ES-I3 (cell line): ENCODE measurements around the gene MBNL1.
A peak's percentile ranks its signal among the peaks of the same experiment; 100 is the strongest.

Source experiments
- H3K36me3 ChIP-seq: 2 replicates; pipeline ENCODE4 v1.6.1; 2013; ENCODE audit warnings: mild to moderate bottlenecking, low read length, control low read depth, moderate library complexity; ENCODE audit not compliant: insufficient read depth
- H3K4me1 ChIP-seq: 2 replicates; pipeline ENCODE4 v1.6.1; 2013; ENCODE audit warnings: mild to moderate bottlenecking, control low read depth, low read length; ENCODE audit not compliant: insufficient read depth
- H3K9ac ChIP-seq: 2 replicates; pipeline ENCODE4 v1.6.1; 2013; ENCODE audit warnings: low read depth, mild to moderate bottlenecking, low read length, moderate library complexity
- H3K9me3 ChIP-seq: 2 replicates; pipeline ENCODE4 v1.6.1; 2013; ENCODE audit warnings: mild to moderate bottlenecking, low read length, moderate library complexity; ENCODE audit not compliant: control insufficient read depth, insufficient read depth

The MBNL1 gene, protein sequence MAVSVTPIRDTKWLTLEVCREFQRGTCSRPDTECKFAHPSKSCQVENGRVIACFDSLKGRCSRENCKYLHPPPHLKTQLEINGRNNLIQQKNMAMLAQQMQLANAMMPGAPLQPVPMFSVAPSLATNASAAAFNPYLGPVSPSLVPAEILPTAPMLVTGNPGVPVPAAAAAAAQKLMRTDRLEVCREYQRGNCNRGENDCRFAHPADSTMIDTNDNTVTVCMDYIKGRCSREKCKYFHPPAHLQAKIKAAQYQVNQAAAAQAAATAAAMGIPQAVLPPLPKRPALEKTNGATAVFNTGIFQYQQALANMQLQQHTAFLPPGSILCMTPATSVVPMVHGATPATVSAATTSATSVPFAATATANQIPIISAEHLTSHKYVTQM

DNA sequence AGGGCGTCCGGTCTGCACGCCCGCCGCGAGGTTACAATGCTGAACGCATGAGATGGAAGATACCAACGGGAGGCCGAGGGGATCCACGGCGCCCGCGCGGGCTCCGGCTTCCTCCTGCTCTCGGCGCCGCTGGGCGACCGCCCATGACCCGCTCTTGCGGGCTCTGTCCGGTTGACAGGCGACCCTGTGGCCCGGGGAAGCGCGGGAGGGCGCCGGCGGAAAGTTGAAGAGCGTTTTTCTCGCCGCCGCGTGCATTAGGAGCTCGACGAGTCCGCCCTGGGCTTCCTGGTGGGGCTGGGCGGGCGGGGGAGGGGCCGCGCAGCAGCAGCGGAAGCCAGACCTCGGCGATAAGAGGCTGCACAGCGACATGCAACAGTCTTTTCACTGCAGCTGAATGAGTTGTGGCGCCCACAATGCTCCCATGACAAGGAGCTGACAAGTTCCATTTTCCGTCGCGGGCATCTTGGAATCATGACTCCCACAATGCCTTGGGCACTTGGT is at the start of gene MBNL1:
Gene MBNL1, plus strand, starts transcription at position 375 of the 501 bp plus-strand sequence. CDS start 31,265 bp downstream, outside the sequence.
- peak within 1 kb of the TSS; percentile 62 for H3K9ac ChIP-seq
- H3K9me3 ChIP-seq = no peaks in the 10 kb centered on the region
- no peaks in the 10 kb centered on the region for H3K36me3 ChIP-seq
- peaks cover 20% of the 10 kb centered on the region for H3K4me1 ChIP-seq

DNA sequence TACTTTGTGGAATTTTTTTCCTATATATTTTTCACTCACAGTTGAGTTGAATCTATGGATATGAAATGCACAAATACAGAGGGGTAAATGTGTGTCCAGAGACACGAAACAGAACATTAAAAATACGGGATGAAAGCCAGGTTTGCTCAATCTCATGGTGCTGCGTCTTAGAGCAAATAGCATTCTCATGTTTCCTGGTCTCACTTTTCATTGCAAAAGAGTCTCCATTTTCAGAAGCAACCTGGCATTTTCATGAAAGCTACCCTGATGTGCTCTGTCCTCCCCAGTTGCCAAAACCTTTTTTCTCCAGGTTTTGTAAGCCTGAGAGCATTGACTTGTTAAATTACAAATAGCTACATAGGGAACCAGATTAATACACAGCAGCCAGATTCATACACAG is 49.5 kb upstream of the MBNL1 start:
- H3K36me3 ChIP-seq = no peaks in the 10 kb centered on the region
- H3K9me3 ChIP-seq = no peaks in the 10 kb centered on the region
- H3K4me1 ChIP-seq = no peaks in the 10 kb centered on the region
- no peak overlapping the region for H3K9ac ChIP-seq

DNA sequence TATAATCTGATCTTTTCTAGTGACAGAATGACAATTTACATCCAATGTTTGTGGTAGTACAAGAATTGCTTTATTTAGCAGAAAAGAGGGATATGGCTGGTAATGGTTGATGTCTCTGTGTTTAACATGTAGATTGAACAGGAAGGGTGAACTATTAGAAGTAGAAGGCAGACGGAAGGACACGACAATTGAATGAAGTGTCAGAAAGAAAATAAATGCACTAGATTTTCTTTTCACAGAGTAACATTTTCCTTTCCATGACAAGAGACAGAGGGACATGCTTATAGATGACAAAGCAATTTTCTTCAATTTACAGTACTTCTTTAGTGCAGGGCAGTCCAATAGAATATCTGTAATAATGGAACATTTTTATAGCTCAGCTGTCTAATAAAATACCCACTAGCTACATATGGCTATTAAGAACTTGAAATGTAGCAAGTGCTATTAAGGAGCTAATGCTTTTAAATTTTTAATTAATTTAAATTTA is 48.9 kb upstream of the MBNL1 start:
- Histone ChIP-seq H3K9me3 (no peaks in the 10 kb centered on the region), H3K9ac (no peak overlapping the region)

DNA sequence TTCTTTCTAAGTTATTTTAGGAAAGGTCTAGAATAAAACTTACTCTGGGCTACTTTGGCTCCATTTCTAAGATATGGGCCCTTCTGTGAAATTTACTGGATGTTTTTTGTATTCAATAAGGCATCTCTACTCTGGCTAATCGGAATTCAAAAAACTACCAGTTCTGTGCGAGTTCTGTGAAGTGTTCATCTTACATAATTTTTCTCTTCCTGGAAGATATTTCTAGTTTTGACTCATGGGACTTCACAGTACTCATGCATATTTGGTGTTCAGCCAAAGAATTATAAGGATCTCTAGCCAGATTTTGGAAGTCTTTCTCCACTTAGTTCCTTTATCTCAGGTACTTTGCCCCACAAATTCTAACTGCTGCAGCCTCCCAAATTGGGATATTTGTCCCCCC is 46.4 kb upstream of the MBNL1 start:
- no peaks in the 10 kb centered on the region for H3K4me1 ChIP-seq
- H3K9ac ChIP-seq = no peak overlapping the region
- no peaks in the 10 kb centered on the region for H3K36me3 ChIP-seq
- no peaks in the 10 kb centered on the region for H3K9me3 ChIP-seq

More for the DNA sequence above, 48.9 kb upstream of the MBNL1 start:
- no peaks in the 10 kb centered on the region for H3K36me3 ChIP-seq
- H3K4me1 ChIP-seq = no peaks in the 10 kb centered on the region

DNA sequence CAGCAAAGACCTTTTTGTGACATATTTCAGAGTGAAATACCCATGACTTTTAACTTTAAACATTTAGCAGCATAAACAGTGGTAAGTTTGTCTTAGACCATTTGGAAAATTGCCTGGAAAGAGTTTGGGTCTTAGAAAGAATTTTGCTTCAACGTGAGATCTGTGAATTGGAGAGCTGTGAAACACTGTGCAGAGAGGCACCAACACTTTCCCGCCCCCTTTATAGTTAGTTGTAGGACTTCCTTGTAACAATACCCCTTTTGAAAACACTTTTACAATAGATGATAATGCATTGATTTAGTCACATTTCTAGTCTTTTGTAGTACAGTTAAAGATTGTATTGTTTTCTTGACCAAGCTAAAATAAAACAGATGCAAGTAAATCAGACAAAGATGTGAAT is 43.5 kb upstream of the MBNL1 start:
- Histone ChIP-seq H3K9ac (no peak overlapping the region), H3K9me3 (no peaks in the 10 kb centered on the region), H3K36me3 (no peaks in the 10 kb centered on the region), H3K4me1 (no peaks in the 10 kb centered on the region)

DNA sequence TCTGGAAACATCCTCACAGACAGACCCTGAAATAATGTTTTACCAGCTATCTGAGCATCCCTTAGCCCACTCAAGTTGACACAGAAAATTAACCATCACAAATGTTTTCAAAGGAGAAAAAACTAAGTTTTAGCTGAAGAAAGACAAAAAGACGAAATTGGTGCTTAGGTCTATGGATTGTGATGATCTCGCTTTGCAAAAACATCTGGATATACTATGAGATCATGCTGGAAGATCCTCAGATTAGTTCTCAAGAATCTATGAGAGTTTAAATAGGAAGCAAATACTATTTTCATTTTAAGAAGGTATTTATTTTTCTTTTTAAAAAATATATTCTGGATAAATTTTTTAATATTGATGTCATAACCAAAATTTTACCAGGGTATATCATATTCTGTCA is 42.6 kb upstream of the MBNL1 start:
- Histone ChIP-seq H3K9ac (no peak overlapping the region), H3K36me3 (no peaks in the 10 kb centered on the region), H3K9me3 (no peaks in the 10 kb centered on the region), H3K4me1 (no peaks in the 10 kb centered on the region)

DNA sequence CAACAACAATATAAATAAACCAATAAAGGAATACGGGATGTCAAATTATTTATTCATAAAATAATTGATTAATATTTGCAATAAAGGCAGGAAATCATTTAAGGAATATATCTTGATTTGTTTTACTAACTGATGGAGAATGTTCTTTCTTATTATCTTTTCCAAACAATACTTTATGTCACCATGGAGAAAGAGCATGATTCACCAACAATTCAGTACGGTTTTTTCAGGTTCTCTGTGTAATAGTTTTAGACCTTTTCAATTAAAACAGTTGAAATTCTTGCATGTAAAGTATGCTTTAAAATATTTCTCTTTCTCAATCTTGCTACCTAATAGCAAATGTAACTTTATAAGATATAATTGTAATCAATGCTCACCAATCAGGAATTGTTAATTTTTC is 41.7 kb upstream of the MBNL1 start:
- H3K4me1 ChIP-seq = no peaks in the 10 kb centered on the region
- no peaks in the 10 kb centered on the region for H3K36me3 ChIP-seq
- no peaks in the 10 kb centered on the region for H3K9me3 ChIP-seq
- H3K9ac ChIP-seq = no peak overlapping the region

DNA sequence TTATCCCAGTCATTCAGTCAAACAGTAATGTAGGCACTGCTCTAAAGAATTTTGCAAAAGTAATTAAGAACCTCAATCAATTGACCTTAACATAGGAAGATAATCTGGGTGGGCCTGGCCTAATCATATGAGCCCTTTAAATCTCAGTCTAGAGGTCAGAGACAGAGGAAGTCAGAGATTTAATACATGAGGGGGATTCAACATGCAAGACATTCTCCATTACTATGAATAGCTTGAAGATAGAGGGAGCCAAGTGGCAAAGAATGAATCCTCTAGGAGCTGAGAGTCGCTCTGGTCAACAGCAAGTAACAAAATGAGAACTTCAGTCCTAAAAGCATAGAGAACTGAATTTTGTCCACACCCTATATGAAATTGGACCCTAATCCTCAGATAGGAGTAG is 39.0 kb upstream of the MBNL1 start:
- H3K36me3 ChIP-seq = no peaks in the 10 kb centered on the region
- H3K9me3 ChIP-seq = no peaks in the 10 kb centered on the region
- no peak overlapping the region for H3K9ac ChIP-seq
- H3K4me1 ChIP-seq = no peaks in the 10 kb centered on the region

DNA sequence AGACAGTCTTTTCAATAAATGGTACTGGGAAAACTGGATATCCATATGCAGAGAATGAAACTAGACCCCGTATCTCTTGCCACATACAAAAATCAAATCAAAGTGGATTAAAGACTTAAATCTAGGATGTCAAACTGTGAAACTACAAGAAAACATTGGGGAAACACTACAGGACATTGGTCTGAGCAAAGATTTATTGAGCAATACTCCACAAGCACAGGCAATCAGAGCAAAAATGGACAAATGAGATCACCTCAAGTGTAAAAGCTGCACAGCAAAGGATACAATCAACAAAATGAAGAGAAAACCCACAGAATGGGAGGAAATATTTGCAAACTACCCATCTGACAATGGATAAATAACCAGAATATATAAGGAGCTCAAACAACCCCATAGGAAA is 38.4 kb upstream of the MBNL1 start:
- no peak overlapping the region for H3K9ac ChIP-seq

DNA sequence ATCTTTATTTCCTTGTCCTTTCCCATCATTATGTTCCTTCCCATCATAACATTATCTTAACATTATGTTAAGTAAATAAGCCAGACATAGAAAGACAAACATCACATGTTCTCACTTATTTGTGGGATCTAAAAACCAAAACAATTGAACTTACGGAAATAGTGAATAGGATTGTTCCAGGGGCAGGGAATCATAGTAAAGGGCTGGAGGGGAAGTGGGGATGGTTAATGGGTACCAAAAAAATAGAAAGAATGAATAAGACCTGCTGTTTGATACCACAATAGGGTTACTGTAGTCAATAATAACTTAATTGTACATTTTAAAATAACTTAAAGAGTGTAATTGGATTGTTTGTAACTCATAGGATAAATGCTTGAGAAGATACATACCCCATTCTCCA is 36.7 kb upstream of the MBNL1 start:
- no peaks in the 10 kb centered on the region for H3K4me1 ChIP-seq
- no peaks in the 10 kb centered on the region for H3K36me3 ChIP-seq
- H3K9ac ChIP-seq = no peak overlapping the region
- H3K9me3 ChIP-seq = no peaks in the 10 kb centered on the region

More for the DNA sequence above, 38.4 kb upstream of the MBNL1 start:
- no peaks in the 10 kb centered on the region for H3K4me1 ChIP-seq
- no peaks in the 10 kb centered on the region for H3K9me3 ChIP-seq
- no peaks in the 10 kb centered on the region for H3K36me3 ChIP-seq

DNA sequence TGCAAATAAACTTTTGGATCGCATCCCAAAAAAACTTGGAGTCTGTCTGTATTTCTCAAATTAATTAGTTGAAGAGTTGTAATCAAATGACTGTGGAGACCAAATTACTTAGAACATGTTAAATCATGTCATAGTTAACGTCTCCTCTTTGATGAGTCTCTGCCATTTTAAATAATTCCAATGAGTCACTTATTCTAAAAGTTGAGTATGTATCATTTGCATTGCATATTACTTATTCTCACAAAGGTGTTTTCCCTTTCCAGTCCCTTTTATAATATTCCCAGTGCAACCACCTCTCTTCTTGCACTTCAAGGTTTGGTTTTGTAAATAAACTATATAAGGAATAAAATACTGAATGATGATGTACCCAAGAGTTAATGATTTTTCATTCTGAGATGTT is 36.0 kb upstream of the MBNL1 start:
- no peaks in the 10 kb centered on the region for H3K4me1 ChIP-seq
- no peaks in the 10 kb centered on the region for H3K9me3 ChIP-seq
- H3K36me3 ChIP-seq = no peaks in the 10 kb centered on the region
- H3K9ac ChIP-seq = no peak overlapping the region

DNA sequence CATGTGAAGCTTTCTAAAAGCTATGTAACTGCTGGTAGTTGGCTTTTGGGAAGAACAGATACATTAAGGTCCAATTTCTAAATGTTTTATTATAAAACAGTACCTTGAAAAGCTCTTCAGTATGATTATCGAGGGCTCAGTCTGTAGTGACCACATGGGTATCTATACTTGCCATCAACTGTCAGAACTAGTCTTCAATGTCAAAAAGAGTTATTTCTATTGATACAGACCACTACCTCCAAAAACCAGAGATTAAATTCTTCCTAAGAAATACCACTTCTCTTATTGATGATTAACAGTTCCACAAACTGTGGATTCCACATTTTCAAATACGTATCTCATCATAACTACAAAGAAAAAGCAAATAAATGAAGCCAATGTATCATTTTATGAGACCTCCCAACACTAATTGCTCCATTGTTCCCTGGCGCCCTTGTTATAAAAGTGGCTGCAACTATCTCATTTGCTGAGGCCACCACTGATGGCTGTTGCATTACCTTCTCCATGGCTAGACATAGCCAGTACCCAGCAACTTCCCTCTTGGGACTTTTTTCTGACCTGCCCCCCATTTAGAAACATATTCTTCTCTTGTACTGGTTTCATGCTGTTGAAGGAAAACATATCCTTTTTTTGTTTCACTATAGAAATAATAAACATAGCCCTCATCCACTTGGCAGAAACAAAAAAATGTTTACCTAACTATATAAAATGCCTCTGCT is 33.9 kb upstream of the MBNL1 start:
- Histone ChIP-seq H3K9ac (no peak overlapping the region), H3K4me1 (no peaks in the 10 kb centered on the region), H3K36me3 (no peaks in the 10 kb centered on the region), H3K9me3 (no peaks in the 10 kb centered on the region)

DNA sequence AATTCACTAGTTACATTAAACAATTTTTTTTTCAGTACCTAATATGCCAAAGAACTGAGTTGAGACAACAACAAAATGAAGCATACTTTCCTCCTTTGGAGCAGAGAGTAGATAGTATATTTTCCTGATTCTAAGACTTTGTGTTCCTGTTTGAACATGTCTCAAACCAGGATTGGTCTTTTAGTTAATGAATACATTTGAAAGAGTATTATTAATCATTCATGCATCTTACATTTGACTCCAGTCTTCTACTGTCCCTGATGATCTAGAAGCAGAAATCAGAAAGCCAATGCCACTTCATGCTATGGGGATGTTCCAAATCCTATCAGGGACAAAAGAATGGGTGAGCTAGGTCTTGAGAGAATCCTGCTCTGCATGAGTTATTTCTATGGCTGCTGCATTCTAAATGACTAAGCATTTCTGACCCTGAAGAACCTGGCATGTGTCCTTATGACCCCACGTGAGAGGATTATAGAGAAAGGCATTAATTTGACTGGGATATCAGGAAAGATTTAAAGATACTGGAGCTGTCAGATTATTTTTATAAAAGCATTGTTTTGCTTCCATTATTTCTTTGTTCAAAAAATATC is 32.9 kb upstream of the MBNL1 start:
- H3K4me1 ChIP-seq = no peaks in the 10 kb centered on the region
- no peaks in the 10 kb centered on the region for H3K9me3 ChIP-seq
- no peaks in the 10 kb centered on the region for H3K36me3 ChIP-seq
- no peak overlapping the region for H3K9ac ChIP-seq

DNA sequence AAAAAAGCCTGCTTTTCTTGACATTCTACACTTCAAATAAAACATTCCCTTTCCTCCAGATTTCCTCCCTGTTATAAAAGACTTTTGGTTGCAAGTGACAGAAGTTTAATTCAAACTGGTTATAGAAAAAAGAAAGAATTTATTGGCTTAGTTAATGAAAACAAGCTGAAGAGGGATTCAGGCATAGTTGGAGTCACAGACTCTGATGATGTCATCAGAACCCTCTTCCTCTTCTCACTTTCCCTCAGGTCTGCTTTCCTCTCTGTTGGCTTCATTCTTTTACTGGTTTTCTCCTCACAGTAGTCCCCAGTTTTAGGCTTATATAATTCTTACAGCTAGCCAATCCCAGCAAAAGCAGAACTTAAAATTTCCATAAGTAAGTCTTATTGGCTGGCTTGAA is 32.0 kb upstream of the MBNL1 start:
- Histone ChIP-seq H3K4me1 (no peaks in the 10 kb centered on the region), H3K9me3 (no peaks in the 10 kb centered on the region), H3K9ac (no peak overlapping the region), H3K36me3 (no peaks in the 10 kb centered on the region)
